GM10248 (cell line): Measurements from ENCODE around the gene AMBRA1.
"Not testable (repeated sequence)": the region's sequence is repeated elsewhere in the genome, so short reads cannot be mapped to it uniquely, and the experiment has no call there.

Experiments used
- CTCF ChIA-PET: fragments of 300-600 bp; sonication (Branson Sonifier 250); formaldehyde crosslinking; extraction: SDS; loops from one replicate; lab custom pipeline; 2021; ENCODE audit warnings: antibody characterized with exemption; lab: Yijun Ruan, JAX
- POLR2A ChIA-PET: fragments of 350-650 bp; sonication (Branson Sonifier 250); formaldehyde crosslinking; extraction: SDS; loops from one replicate; lab custom pipeline; 2020; ENCODE audit warnings: antibody characterized with exemption; lab: Yijun Ruan, JAX
- DNase-seq: peaks from one replicate; pipeline ENCODE4 v3.0.0; 2012; ENCODE audit errors: extremely low spot score
- CTCF ChIP-seq: IDR thresholded peaks from 2 replicates; pipeline ENCODE4 v1.5.1; 2012; ENCODE audit warnings: mild to moderate bottlenecking, low read depth; ENCODE audit errors: extremely low read depth, missing control alignments, control extremely low read depth

Gene AMBRA1

GRCh38 chr11:46382646-46383403, 211.0 kb downstream of the AMBRA1 start:
- POLR2A ChIA-PET: interaction anchor here (0.5 kb wide), 1 partner anchor 134 kb away, joined by 4 read pairs; no protein-coding TSS in a partner anchor
- TF ChIP-seq CTCF: no peak
- CTCF ChIA-PET: interaction anchor here (0.8 to 1.7 kb wide), 6 partner anchors 10 to 146 kb away, joined by 3 to 10 read pairs (median 4); partner anchors contain the start of gene CHRM4
- DNase-seq: no peak

GRCh38 chr11:46381819-46382645, 211.8 kb downstream of the AMBRA1 start:
- ChIA-PET CTCF (interaction anchor here (0.8 to 1.7 kb wide), 3 partner anchors 10 to 147 kb away, joined by 3 to 10 read pairs (median 8); partner anchors contain the start of gene CHRM4), POLR2A (no interaction called here)
- DNase-seq: peak; percentile 51
- TF ChIP-seq CTCF: no peak

GRCh38 chr11:46381048-46381818, 212.6 kb downstream of the AMBRA1 start, which contains the start of gene MDK:
MDK (plus strand) TSS chr11:46381669; CDS start chr11:46382058, 389 bp downstream.
- DNase-seq: peak; percentile 48
- no peak for TF ChIP-seq CTCF
- POLR2A ChIA-PET: no interaction called here
- CTCF ChIA-PET: interaction anchor here (0.6 kb wide), 1 partner anchor 9 kb away, joined by 4 read pairs; no protein-coding TSS in a partner anchor

- CTCF ChIA-PET: interaction anchor here (1.5 kb wide), 1 partner anchor 8 kb away, joined by 6 read pairs; no protein-coding TSS in a partner anchor
- DNase-seq: peak; percentile 76
- no peak for TF ChIP-seq CTCF
- POLR2A ChIA-PET: no interaction called here
These were observed 213.3 kb downstream of the AMBRA1 start for GRCh38 chr11:46380340-46381047.

- DNase-seq, POLR2A ChIA-PET: not testable (repeated sequence)
- CTCF ChIA-PET: interaction anchor here (0.6 to 3.5 kb wide), 4 partner anchors 9 to 28 kb away, joined by 3 to 26 read pairs (median 4); no protein-coding TSS in a partner anchor
These were observed 214.1 kb downstream of the AMBRA1 start for GRCh38 chr11:46379482-46380293.
